Breast epithelium (tissue), 3 donors: ENCODE data around the gene TSPEAR.

ENCODE experiments used
- CTCF ChIP-seq, 3 donors: fragments of 450-650 bp; IDR thresholded peaks; one replicate each; pipeline ENCODE4 v1.5.1; 2016 to 2017; ENCODE audit warnings: antibody characterized with exemption in 3 of 3, mild to moderate bottlenecking in 3 of 3, moderate library complexity in 3 of 3
- POLR2AphosphoS5 ChIP-seq, 3 donors: sonication (generic); formaldehyde crosslinking; IDR thresholded peaks; one replicate each; pipeline ENCODE4 v1.6.1; 2017; ENCODE audit warnings: antibody characterized with exemption in 3 of 3

- TF ChIP-seq POLR2AphosphoS5 (IDR thresholded peaks at IDR 0.05) (no peak), CTCF (IDR thresholded peaks at IDR 0.05) (no peak)
Measured at GRCh38 chr21:44614161-44614631, 97.2 kb downstream of the TSPEAR start.
